Left renal pelvis (tissue), 4 donors: ENCODE data around the gene BCL6. TPM values are rescaled to one million over a fixed set of nuclear protein-coding genes. Genes with fewer than 3 reads are reported as not detected.

Source experiments
- DNase-seq, 4 donors: peaks; one replicate each; pipeline ENCODE4 v3.0.0-alpha.2; 2013; ENCODE audit warnings: low read depth in 4 of 4, low spot score in 3 of 4
- polyA plus RNA-seq, 4 donors: library from polyadenylated mRNA; unstranded; fragments of 120-200 nt; gene quantifications; one replicate each; pipeline ENCODE4 v1.2.1, GENCODE V29; 2013; ENCODE audit not compliant: insufficient read length in 4 of 4

BCL6 gene
- polyA plus RNA-seq, 4 donors: 9.2 to 14.9 (median 12.6) TPM

GRCh38 chr3:187763850-187764648 is 18.8 kb upstream of the BCL6 start:
- no peak for DNase-seq

GRCh38 chr3:187762792-187763191 is 17.5 kb upstream of the BCL6 start:
- no peak for DNase-seq

- no peak for DNase-seq
Observed at GRCh38 chr3:187759601-187760000, 14.3 kb upstream of the BCL6 start.

GRCh38 chr3:187758318-187758955 is 13.2 kb upstream of the BCL6 start:
- DNase-seq: no peak

- DNase-seq: no peak
Observed at GRCh38 chr3:187753516-187753915, 8.2 kb upstream of the BCL6 start.

GRCh38 chr3:187750513-187751123 is 5.3 kb upstream of the BCL6 start:
- peak in 1 of 4 donors; percentile 64 for DNase-seq

GRCh38 chr3:187750006-187750512 is 4.8 kb upstream of the BCL6 start:
- DNase-seq: peak in 1 of 4 donors; percentile 74

- DNase-seq: peak in 2 of 4 donors; percentile 87 to 91
Observed at GRCh38 chr3:187748050-187748481, 2.8 kb upstream of the BCL6 start.

- no peak for DNase-seq
Observed at GRCh38 chr3:187747506-187747905, 2.2 kb upstream of the BCL6 start.

- no peak for DNase-seq
Observed at GRCh38 chr3:187746442-187747281, 1.4 kb upstream of the BCL6 start.

GRCh38 chr3:187746059-187746441 is 782 bp upstream of the BCL6 start:
- DNase-seq: no peak

- peak in 1 of 4 donors; percentile 48 for DNase-seq
Observed at GRCh38 chr3:187744169-187745151, 808 bp downstream of the BCL6 start.

- DNase-seq: no peak
Observed at GRCh38 chr3:187743195-187744141, 1.8 kb downstream of the BCL6 start.

- DNase-seq: no peak
Observed at GRCh38 chr3:187742351-187743171, 2.7 kb downstream of the BCL6 start.

GRCh38 chr3:187741403-187742350 is 3.6 kb downstream of the BCL6 start:
- DNase-seq: no peak
